Iris pigment epithelial cell (primary cell): ENCODE measurements around the gene SSX2IP.

Experiments
- DNase-seq: peaks from one replicate; pipeline ENCODE4 v3.0.0-alpha.2; 2011; ENCODE audit warnings: low read depth

SSX2IP gene

DNA sequence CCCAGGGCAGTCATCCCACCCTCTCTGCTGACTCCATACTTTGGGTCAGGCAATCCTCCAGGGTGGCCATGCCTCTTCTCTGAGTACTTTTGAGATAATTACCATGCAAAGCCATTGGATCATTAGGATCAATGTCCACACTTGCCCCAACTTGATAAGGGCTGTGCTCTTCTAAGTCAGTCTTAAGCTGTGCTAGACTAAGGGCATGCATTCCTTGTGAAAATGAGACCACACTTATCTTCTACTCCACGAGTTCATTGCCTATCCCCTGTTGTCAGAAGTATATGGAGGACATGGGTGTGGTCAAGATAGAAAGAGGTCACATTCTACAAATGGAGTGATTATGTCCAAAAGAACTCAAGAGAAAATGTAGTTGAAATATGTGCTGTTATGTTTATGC lies 18.9 kb upstream of the SSX2IP start:
- no peak for DNase-seq

DNA sequence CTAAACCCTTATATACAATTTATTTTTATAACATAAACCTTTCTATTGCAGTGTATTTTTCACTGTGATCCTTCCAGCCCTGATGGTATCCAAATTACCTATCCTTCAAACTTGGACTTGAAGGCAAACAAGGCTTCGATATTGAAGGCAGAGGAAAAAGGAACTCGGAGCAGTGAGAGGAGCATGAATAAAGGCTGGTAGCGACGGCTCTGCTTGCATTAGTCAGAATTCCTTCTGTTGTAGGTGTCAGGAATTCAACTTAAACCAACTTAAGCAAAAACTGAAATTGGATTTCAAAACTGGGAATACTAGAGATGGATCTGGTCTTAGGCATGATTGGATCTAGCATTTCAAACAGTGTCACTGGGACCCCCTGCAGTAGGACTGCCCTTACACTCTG lies 17.8 kb upstream of the SSX2IP start:
- peak; percentile 13 for DNase-seq

- DNase-seq = no peak
Measured at GRCh38 chr1:84705513-84705912, 15.3 kb upstream of the SSX2IP start.

- DNase-seq = no peak
Measured at GRCh38 chr1:84704872-84705417, 14.7 kb upstream of the SSX2IP start.

DNA sequence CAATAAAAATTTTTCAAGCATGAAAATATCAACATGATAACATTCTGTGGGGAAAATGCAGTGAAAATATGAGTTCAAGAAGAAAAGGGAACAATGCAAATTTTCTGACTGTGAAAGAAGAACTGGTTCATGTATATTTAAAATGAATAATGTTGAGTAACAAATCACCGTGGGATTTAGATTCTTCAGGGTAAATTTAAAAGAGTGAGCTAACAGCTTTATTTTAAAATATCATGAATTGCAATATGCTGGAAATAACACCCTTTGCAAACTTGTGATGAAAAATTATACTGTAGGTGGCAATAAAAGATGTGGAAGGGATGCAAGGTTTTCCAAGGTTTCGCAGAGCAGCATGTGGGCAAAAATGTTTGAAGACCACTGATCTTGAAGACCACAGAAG lies 13.2 kb upstream of the SSX2IP start:
- DNase-seq = no peak

- DNase-seq = no peak
Measured at GRCh38 chr1:84702143-84702542, 11.9 kb upstream of the SSX2IP start.

DNA sequence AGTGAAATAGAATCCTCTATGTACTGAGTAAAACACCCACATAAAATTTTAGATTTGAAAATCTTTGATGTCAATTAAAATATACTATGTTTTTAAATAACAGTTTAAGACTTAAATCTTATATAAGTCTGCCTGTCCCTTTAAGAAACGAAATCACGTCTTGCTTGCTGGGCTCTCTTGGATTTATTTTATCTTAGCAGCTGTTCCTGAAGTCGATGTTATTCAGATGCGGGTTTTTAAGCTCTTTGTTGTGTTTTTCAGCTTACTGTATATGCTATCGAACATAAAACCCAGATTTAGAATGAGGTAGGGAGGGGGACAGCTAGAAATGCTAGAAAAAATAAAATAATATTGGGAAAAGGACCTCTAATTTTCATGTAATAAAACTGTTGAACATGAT lies 11.1 kb upstream of the SSX2IP start:
- DNase-seq = peak; percentile 40

DNA sequence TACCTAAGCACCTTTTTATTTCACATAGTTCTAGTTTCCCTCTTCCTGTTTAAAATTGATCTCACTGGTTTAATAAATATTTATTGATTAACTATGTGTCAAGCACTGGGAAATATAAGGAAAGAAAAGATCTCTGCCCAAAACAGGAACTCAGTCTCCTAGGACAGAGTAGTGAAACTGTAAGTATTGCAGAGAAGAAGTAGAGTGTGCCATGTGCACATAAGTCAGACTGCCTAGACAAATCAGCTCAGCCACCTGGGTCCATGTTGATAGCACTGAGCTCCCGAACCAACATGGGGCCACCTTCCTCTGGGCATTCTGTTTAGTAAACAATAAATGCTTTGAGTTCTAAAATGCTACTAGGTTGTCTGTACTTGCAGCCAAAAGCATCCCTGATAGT lies 9.8 kb upstream of the SSX2IP start:
- no peak for DNase-seq

DNA sequence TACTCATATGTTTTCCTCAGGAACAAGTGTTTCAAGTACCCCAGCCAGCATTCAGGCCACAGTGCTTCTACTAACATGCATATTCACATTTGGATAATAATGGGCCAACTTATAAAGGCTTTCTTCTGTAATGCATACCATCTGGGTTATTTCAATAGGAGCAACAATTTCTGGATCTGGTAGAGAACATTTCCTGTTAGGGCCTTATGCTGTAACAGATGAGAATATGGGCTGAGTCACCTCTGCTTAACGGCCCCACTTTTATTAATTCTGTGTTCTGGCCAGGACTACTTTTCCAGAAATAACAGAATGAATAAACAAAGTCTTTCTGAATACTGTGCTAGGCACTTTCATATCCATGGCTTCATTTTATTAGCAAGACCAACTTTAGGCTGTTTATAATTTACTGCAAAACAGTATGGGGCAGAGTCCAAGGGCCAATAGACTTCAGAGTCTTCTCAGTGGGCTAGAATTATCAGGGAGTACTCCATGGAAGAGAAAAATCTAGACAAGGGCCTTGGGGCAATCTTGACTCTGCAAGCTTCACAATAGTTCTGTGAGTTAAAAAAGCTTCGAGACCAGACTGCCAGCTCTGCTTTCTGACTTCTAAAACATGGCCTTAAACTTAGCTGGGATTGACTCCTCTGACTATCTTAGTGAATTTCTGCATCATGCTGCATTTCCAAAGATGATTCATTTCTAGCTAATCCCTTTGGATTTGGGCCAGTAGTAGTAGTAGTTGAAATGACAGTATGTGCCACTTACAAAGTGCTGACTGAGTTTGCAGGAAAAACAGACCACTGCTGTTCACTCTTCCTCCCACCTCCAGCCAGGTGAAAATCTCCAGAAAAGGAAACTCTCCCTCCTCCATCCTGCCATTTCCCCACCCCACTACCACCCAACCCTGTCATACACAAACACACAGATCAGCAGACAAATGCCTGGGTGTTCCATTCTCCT lies 8.2 kb upstream of the SSX2IP start:
- peak; percentile 95 for DNase-seq

DNA sequence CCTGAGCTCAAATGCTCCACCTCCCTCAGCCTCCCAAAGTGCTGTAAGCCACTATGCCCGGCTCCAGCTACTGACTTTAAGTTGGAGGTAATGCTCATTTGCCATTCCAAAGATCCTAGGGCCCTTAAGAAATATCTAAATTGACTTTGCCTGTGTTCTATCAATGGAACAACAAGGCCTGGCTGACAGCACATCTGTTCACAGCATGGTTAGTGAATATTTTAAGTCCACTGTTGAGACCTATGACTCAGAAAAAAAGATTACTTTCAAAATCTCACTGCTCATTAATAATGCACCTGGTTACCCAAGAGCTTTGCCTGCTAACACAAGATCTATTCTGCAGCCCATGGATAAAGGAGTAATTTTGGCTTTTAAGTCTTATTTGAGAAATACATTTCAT lies 3.5 kb upstream of the SSX2IP start:
- DNase-seq = peak; percentile 7

GRCh38 chr1:84693005-84693404 lies 2.7 kb upstream of the SSX2IP start:
- DNase-seq = peak; percentile 15

DNA sequence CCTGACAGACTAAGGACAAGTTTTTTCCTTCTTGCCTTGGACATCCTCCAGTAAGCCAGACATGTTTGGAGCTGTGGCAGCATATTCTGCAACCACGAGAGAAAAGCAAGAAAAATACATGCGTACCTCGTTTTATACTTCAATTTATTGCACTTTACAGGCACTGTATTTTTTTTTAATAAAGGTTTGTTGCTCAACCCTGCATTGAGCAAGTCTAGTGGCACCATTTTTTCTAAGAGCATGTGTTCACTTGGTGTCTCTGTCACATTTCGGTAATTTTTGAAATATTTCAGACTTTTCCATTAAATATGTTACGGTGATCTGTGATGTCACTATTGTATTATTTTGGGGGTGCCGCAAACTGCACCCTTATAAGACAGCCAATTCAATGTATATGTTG lies 2.1 kb upstream of the SSX2IP start:
- no peak for DNase-seq

DNA sequence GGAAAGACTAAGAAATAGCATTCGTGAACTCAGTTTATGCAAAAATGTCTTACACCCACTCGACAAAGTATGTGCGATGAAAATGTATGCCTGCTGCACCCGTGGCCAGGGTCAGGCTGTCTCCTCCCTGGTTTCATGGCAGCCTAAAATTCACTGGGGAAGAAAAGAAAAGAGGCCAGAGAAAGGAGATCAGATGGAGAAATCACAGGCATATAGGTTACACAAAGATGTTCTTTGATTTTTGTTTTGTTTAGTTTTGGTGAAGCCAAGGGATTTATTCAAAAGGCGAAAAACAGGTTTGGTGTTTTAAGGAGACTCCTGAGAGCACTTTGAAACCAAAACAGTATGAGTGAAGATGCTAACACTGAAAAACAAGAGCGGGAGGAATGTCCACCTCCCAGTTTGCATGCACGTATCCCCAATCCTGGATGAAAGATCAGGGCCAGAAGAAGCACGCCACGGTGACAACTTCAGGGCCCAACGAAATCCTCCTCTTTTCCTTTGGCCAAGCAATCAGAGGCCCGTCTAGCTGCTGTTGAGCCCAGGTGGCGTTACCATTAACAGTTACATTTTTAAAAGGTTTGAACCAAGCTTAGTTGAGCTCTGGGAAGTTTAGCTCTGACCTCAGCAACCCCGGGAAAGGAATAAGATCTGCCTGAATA lies 992 bp upstream of the SSX2IP start:
- DNase-seq = no peak

DNA sequence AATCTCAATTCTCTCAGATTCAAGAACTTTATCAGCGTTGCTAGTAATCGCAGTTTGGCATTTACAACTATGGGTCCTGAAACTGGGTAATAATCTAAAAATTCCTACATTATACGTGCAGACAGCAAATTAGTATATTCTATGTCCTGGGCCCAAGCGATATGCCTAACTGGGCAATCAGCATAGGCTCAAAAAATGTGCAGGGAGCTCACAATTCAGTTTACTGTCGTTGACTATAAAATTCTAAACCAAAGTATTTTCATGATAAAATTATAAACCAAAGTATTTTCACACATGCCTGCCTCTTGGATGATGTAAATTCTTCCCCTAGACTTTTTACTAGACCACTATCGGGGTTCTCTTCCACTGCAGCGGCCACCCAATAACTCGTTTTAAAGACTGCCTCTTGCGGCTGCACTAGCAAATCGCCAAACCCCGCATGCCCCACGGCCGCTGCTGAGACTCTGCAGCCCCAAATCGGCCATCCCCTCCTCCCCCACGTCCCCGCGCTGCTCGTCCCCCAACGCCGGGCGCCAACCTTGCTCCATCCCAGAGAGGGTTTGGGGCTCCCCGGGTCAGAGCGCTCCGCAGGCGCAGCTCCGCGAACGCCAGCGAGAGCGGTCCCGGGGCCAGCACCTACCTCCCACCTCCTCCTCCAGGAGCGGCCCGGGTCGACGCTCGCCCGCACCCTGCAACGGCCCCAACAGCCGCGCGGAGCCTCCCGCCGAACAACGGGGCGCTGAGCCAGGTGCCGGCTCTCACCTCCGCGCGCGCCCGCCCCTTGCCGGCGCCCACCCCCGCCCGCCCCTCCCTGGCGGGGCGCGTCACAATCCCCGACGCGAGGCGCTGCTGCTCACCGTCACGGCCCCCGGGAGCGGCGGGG lies 506 bp downstream of the SSX2IP start:
- DNase-seq = peak; percentile 51

DNA sequence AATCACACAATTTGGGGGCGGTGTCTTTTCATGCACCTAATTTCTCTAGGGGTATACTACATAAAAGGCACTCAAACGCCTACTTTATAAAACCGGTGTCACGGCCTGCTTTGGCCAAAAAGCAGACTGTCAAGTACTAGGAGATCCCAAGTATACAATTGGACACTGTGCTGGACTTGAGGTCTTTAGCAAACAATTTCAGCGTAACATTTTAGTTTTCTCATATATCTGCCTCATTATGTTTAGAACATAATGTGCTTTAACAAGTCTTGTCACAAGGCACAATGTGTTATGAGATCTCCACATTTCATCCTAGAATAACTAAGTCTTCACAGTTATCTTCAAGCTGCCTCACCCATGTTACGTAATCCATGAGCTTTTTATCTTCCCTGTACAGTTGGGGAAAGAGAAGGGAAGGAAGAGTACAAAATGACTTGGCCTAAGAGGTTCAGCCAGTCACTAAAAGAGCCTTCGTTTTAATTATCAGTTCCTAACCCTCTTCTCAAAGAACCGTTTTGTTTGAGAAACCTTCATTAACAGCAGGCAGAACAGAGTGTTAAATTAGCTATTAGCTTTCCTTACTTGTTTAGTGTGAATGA lies 1.7 kb downstream of the SSX2IP start:
- DNase-seq = peak; percentile 51

DNA sequence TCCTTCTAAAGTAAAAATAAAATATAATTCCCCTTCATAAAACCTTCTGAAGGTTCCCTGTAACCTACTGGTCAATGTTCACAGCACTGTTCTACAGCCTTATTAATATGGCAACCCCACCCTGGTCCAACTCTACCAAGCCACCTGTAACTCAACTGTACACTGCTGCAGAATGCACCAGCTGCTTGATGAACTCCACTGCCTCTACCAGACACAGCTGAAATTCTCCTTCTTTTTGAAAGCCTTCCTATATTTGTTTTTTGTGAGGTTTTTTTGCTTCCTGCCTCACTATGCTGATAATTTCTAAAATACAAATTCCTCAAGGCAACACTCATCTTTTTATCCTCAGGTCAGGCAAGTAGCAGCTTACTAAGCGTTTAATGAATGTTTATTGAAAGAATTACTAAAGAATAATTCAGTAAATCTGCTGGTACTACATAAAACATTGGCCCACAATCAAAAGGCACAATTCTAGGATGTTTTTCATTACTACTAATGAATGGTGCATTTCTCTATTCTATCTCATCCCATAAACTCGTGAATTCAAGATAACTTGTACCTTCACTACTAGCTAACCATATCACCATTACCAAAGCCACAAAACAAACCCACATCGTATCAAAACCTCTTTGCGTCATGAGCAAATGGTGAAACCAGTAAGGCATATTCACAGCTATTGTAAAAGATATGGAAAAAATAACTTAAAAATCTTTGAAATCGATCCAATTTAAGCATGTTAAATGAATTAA lies 2.4 kb downstream of the SSX2IP start:
- peak; percentile 38 for DNase-seq

GRCh38 chr1:84686223-84686622 lies 4.0 kb downstream of the SSX2IP start:
- no peak for DNase-seq

DNA sequence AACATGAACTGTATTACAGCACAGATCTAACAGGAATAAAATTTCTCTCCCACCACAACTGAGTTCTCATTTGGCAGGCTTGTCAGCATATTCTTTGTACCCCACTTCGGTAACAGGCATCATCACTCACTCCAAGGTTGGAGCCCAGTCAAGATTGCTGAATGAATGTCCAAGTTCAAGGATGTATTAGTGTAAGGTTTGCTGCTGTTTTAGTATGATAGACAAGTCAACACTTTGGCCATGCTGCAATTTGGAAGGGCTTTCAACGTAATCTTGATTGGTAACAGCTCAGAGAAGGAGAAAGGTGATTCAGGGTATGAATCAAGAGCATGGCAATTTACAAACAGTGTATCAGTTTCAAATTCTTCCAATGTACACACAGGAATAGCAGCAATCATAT lies 6.8 kb downstream of the SSX2IP start:
- no peak for DNase-seq

DNA sequence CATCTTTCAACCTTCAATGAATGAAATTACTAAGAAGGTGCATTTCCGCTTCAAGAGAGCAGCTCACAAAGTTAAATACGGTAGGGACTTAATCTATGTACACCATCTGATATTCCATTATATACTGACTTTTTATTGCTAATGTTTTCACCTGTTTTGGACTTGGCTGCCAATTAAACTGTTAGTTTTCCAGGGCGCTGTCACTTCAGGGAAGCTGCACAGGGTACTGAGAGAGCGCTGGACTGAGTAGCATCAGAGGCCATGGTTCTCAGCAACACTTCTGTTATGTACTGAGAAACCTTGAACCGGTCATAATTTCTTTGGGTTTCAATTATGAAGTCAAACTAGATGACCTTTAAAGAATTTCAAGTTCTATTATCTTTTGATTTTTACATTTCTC lies 8.2 kb downstream of the SSX2IP start:
- DNase-seq = no peak

DNA sequence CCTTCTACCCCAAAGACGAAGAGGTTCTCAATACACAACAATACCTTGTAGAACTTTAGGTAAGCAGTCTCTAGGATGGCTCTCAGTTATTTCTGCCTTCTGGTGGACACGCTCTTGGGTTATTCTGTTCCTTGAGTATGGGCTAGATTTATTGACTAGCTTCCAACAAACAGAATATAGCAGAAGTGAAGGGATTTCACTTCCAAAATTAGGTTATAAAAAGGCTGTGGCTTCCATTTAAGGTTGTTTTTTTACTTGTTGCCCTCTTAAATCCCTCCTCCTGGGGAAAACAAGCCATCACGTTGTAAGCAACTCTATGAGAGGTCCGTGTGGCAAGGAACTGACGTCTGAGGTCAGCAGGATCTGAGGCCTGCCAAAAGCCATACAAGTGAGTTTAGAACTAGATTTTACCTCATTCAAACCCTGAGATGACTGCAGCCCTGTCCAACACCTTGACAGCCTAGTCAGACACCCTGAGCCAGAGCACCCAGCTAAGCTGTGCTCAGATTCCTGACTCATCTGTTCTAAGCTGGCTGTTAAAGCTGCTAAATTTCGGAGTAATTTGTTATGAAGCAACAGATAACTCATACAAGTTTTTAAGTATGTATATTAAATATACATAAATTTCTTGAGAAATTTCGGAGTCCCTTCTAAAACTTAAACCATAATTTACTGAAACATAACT lies 12.7 kb downstream of the SSX2IP start:
- no peak for DNase-seq
